GM12891 (cell line): ENCODE data around the gene SLC6A13.

ENCODE experiments used
- DNase-seq: peaks from one replicate; pipeline ENCODE4 v3.0.0; 2011; ENCODE audit warnings: low spot score; ENCODE audit not compliant: insufficient read length
- FAIRE-seq: peaks from 2 replicates; lab custom pipeline; 2011; peaks lifted over from hg19 to GRCh38; lab: Jason Lieb, UNC
- PAX5 ChIP-seq: IDR thresholded peaks from 2 replicates; pipeline ENCODE4 v1.6.1; 2011; ENCODE audit warnings: low read length, moderate library complexity, mild to moderate bottlenecking; ENCODE audit not compliant: insufficient read depth, severe bottlenecking
- POLR2A ChIP-seq: IDR thresholded peaks from 2 replicates; pipeline ENCODE4 v1.6.1; 2011; ENCODE audit warnings: low read depth, low read length, control low read depth
- POLR2AphosphoS5 ChIP-seq: IDR thresholded peaks from 2 replicates; pipeline ENCODE4 v1.6.1; 2011; ENCODE audit warnings: low read depth, low read length, control low read depth
- POU2F2 ChIP-seq: IDR thresholded peaks from 2 replicates; pipeline ENCODE4 v1.6.1; 2011; ENCODE audit warnings: low read depth, mild to moderate bottlenecking, control low read depth, low read length, moderate library complexity
- SPI1 ChIP-seq: IDR thresholded peaks from 2 replicates; pipeline ENCODE4 v1.6.1; 2011; ENCODE audit warnings: low read depth, low read length, control low read depth
- TAF1 ChIP-seq: IDR thresholded peaks from 2 replicates; pipeline ENCODE4 v1.6.1; 2011; ENCODE audit warnings: low read depth, low read length, control low read depth

The SLC6A13 gene

GRCh38 chr12:171276-171675 lies 91.4 kb downstream of the SLC6A13 start:
- no peak for DNase-seq
- TF ChIP-seq TAF1 (no peak), POLR2AphosphoS5 (no peak), POLR2A (no peak), PAX5 (no peak), POU2F2 (no peak), SPI1 (no peak)
- FAIRE-seq: no peak
